Measurements from ENCODE around the gene LRRFIP1.
"Not testable (repeated sequence)": the region's sequence is repeated elsewhere in the genome, so short reads cannot be mapped to it uniquely, and the experiment has no call there.

LRRFIP1 gene

DNA sequence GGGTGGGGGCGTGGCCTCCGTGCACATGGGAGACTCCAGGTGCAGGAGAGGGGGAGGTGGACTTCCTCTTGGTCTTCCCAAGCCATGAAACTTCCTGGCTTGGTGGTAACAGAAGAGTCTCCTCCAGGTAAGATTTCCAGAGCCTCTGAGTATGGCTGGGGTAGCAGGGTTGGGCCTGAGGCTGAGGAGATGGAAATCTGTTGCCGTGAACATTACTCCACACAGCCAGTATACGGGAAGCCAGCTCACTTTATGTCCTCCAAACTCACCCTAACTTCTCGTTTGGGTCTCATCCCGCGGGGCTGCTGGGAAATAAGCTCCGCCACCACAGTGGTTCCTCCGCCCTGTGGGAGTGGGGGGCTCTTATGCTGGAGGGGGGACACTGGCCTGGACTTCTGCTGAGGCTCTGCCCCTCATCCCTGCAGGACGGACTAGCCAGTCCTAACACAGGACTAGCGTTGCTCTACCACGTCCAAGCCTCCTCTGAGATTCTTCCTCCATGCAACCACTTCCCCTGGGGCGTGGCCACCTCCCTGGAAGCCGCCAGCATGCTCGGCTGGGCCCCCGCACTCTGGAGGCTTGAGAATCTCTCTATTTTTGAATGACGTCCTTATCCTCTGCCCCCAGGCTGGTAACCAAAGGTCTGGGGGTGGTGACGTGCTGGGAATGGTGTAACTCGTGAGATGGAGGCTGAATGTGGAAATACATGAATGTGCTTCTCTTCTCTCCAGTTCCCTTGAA, 36.1 kb upstream of the LRRFIP1 start:
- Histone ChIP-seq H3K9me3 (ENCODE audit: control insufficient read depth, insufficient read depth, low read depth, low read length) (no peaks in the 10 kb centered on the region), H3K4me3 (ENCODE audit: low read depth, low read length) (peak overlapping the region; percentile 70), H3K27ac (ENCODE audit: low read depth, low read length) (peak overlapping the region; percentile 67), H3K9ac (ENCODE audit: low read length) (peak overlapping the region; percentile 86), H3K27me3 (ENCODE audit: control insufficient read depth, insufficient read depth, low read length) (no peaks in the 10 kb centered on the region), H3K36me3 (ENCODE audit: control insufficient read depth, insufficient read depth, low read length) (0 out of 2 replicates have a peak, but pooled peaks cover 4% of the 10 kb centered on the region), H3K4me1 (ENCODE audit: control insufficient read depth, insufficient read depth, low read length) (peaks cover 63% of the 10 kb centered on the region)

DNA sequence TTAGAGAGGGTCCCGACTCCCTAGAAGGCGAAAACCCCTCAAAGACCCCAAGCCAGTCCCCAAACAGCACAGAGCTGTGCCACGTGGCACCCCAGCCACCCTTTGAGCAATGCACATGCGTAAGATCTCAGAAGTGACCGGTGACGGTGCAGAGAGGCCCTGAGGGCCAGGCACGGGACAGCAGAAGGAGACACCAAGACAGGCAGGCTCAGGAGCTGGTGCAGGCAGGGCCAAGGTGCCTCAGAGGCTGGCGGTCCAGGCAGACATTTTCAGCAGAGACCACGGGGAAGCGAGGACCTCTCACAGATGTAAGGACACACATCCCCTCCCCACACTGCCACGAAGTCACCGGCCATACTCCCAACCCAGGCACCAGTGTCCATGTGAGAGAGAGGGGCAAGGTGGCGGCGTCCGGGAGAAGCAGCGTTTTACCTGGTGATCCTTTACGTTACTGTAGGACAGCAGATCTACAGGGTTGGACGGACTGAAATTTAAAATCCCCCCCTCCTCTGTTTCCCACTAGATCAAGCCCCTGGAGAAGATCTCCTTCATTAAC, 34.9 kb upstream of the LRRFIP1 start:
- Histone ChIP-seq H3K27me3 (ENCODE audit: control insufficient read depth, insufficient read depth, low read length) (no peaks in the 10 kb centered on the region), H3K27ac (ENCODE audit: low read depth, low read length) (no peak overlapping the region), H3K9me3 (ENCODE audit: control insufficient read depth, insufficient read depth, low read depth, low read length) (no peaks in the 10 kb centered on the region), H3K9ac (ENCODE audit: low read length) (peak overlapping the region; percentile 63), H3K36me3 (ENCODE audit: control insufficient read depth, insufficient read depth, low read length) (no peaks in the 10 kb centered on the region), H3K4me3 (ENCODE audit: low read depth, low read length) (no peak overlapping the region), H3K4me1 (ENCODE audit: control insufficient read depth, insufficient read depth, low read length) (peaks cover 66% of the 10 kb centered on the region)

DNA sequence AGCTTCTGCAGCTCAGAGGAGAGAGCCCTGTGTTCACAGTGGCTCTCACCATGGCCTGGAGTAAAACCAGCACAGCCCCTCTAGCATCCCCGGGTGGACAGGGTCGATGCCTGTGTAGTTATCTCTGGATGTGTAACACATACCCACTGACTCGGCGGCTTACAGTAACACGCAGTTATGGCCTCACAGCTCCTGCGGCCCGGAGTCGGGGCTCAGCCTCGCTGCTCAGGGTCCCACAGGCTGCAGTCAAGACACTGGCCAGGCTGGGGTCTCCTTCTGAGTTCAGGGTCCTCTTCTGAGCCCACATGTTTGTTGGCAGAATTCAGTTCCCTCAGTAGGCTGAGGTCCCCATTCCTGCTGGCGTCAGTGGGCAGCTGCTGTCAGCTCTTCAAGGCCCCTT, 34.4 kb upstream of the LRRFIP1 start:
- Histone ChIP-seq H3K36me3 (ENCODE audit: control insufficient read depth, insufficient read depth, low read length) (no peaks in the 10 kb centered on the region), H3K9me3 (ENCODE audit: control insufficient read depth, insufficient read depth, low read depth, low read length) (no peaks in the 10 kb centered on the region), H3K4me3 (ENCODE audit: low read depth, low read length) (no peak overlapping the region), H3K27me3 (ENCODE audit: control insufficient read depth, insufficient read depth, low read length) (no peaks in the 10 kb centered on the region), H3K9ac (ENCODE audit: low read length) (peak overlapping the region; percentile 63), H3K4me1 (ENCODE audit: control insufficient read depth, insufficient read depth, low read length) (peaks cover 69% of the 10 kb centered on the region), H3K27ac (ENCODE audit: low read depth, low read length) (no peak overlapping the region)

DNA sequence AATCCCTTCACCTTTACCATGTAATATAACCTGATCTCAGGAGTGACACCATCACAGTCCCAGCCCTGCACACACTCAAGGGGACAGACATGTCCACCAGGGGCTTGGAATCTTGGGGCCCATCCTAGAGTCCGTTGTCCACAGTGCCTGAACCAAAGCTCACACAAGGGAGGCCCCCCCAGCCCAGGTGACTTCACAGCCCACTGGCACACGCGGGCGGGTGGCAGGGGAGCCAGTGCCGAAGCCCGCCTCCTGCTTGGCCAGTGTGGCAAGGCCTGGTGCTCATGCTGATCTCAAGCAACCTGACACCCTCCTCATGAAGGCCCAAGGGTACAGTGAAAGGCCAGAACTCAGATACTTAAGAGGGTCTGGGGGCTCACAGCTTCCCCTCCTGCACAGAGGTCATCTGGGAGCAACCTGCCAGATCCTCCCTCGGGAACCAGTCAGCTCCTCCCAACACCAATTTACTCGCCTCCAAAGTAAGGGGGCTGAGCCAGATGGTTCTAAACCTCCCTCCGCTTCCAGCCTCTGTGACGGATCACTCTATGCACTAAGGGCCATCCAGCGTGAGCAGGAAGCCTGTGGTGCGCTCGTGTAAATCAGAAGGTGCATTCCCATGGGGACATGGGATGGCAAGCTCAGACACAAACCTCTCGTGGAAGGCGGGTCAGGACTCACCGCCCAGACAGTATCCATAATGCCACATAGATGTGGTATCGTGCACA, 33.6 kb upstream of the LRRFIP1 start:
- Histone ChIP-seq H3K9ac (ENCODE audit: low read length) (peak overlapping the region; percentile 63), H3K4me3 (ENCODE audit: low read depth, low read length) (peak overlapping the region; percentile 19; the same call in 1 of the 2 replicates), H3K4me1 (ENCODE audit: control insufficient read depth, insufficient read depth, low read length) (peaks cover 76% of the 10 kb centered on the region), H3K9me3 (ENCODE audit: control insufficient read depth, insufficient read depth, low read depth, low read length) (no peaks in the 10 kb centered on the region), H3K27ac (ENCODE audit: low read depth, low read length) (peak overlapping the region; percentile 72; the same call in 1 of the 2 replicates), H3K36me3 (ENCODE audit: control insufficient read depth, insufficient read depth, low read length) (no peaks in the 10 kb centered on the region), H3K27me3 (ENCODE audit: control insufficient read depth, insufficient read depth, low read length) (no peaks in the 10 kb centered on the region)

DNA sequence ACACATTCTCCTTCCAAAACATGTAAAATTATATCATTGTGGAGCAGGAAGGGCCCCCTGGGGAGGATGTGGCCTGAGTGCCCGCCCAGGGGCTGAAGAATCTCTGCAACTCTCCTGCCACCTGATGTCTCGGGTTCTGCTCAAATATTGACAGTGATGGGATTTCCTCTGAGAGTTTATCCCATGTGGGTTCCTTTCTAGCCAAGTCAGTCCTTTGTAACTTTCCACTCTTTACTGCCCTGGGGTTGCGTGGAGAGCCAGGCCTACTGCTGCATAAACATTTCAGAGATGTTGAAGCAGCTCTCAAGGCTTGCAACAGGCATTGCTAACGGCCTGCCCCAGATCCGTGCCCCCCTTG, 32.9 kb upstream of the LRRFIP1 start:
- Histone ChIP-seq H3K4me1 (ENCODE audit: control insufficient read depth, insufficient read depth, low read length) (peaks cover 83% of the 10 kb centered on the region), H3K9me3 (ENCODE audit: control insufficient read depth, insufficient read depth, low read depth, low read length) (no peaks in the 10 kb centered on the region), H3K27ac (ENCODE audit: low read depth, low read length) (peak overlapping the region; percentile 72; the same call in 1 of the 2 replicates), H3K36me3 (ENCODE audit: control insufficient read depth, insufficient read depth, low read length) (no peaks in the 10 kb centered on the region), H3K27me3 (ENCODE audit: control insufficient read depth, insufficient read depth, low read length) (no peaks in the 10 kb centered on the region), H3K9ac (ENCODE audit: low read length) (peak overlapping the region; percentile 63), H3K4me3 (ENCODE audit: low read depth, low read length) (peak overlapping the region; percentile 8; the same call in 1 of the 2 replicates)

DNA sequence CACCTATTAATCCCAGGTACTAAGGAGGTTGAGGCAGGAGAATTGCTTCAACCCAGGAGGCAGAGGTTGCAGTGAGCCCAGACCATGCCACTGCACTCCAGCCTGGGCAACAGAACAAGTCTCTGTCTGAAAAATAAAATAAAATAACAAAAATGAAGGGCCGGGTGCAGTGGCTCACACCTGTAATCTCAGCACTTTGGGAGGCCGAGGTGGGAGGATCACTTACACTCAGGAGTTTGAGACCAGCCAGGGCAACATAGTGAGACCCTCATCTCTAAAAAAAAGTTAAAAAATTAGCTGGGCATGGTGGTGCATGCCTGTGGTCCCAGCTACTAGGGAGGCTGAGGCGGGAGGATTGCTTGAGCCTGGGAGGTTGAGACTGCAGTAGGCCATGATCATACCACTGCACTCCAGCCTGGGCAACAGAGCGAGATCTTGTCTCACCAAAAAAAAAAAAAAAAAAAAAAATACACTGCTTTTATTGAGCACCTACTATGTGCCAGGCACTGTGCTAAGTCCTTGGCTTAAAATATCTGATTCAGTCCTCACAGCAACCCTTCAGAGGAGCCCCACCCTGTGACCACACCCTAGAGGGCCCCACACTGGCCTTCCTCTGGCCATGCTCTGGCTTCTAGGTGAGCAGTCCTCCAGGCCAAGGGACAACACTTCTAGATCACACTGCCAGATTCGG, 31.4 kb upstream of the LRRFIP1 start:
- H3K9me3 ChIP-seq (ENCODE audit: control insufficient read depth, insufficient read depth, low read depth, low read length); H3K27me3 ChIP-seq (ENCODE audit: control insufficient read depth, insufficient read depth, low read length); H3K27ac ChIP-seq (ENCODE audit: low read depth, low read length); H3K36me3 ChIP-seq (ENCODE audit: control insufficient read depth, insufficient read depth, low read length); H3K9ac ChIP-seq (ENCODE audit: low read length); H3K4me3 ChIP-seq (ENCODE audit: low read depth, low read length): not testable (repeated sequence)
- H3K4me1 ChIP-seq (ENCODE audit: control insufficient read depth, insufficient read depth, low read length), result peaks cover 88% of the 10 kb centered on the region

DNA sequence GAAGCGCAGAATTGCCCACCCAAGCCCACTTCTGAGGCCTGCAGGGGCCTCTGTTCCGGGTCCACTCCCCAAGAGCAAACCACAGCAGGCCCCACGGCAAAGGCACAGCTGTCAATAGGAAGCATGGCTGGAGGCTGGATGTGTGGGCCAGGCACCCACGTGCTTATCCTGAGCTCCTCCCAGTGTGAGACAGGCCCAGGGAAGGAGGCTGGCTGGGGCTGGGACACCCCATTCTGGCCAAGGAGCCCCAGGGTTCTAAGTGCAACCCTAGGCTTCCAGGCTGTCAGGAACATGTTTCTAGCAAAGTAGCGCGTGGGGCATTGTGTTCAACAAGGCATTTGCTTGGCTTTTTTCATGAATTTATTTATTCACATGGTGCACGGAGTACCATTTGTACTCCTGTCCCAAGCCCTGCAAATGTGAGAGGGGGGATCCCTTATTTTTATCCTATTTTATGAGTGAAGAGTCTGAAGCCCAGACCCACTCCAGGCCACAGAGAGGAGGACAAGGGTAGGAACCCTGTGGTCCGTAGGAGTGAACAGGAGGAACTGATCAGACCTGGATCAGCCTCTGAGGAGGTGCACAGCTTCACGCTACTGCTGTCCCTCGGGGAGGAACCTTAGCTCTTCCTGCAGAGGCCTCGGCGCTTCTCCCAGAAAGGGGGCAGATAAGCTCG, 30.7 kb upstream of the LRRFIP1 start:
- Histone ChIP-seq H3K9me3 (ENCODE audit: control insufficient read depth, insufficient read depth, low read depth, low read length) (no peaks in the 10 kb centered on the region), H3K27ac (ENCODE audit: low read depth, low read length) (no peak overlapping the region), H3K9ac (ENCODE audit: low read length) (no peak overlapping the region), H3K27me3 (ENCODE audit: control insufficient read depth, insufficient read depth, low read length) (no peaks in the 10 kb centered on the region), H3K4me3 (ENCODE audit: low read depth, low read length) (no peak overlapping the region), H3K36me3 (ENCODE audit: control insufficient read depth, insufficient read depth, low read length) (no peaks in the 10 kb centered on the region), H3K4me1 (ENCODE audit: control insufficient read depth, insufficient read depth, low read length) (peaks cover 88% of the 10 kb centered on the region)

DNA sequence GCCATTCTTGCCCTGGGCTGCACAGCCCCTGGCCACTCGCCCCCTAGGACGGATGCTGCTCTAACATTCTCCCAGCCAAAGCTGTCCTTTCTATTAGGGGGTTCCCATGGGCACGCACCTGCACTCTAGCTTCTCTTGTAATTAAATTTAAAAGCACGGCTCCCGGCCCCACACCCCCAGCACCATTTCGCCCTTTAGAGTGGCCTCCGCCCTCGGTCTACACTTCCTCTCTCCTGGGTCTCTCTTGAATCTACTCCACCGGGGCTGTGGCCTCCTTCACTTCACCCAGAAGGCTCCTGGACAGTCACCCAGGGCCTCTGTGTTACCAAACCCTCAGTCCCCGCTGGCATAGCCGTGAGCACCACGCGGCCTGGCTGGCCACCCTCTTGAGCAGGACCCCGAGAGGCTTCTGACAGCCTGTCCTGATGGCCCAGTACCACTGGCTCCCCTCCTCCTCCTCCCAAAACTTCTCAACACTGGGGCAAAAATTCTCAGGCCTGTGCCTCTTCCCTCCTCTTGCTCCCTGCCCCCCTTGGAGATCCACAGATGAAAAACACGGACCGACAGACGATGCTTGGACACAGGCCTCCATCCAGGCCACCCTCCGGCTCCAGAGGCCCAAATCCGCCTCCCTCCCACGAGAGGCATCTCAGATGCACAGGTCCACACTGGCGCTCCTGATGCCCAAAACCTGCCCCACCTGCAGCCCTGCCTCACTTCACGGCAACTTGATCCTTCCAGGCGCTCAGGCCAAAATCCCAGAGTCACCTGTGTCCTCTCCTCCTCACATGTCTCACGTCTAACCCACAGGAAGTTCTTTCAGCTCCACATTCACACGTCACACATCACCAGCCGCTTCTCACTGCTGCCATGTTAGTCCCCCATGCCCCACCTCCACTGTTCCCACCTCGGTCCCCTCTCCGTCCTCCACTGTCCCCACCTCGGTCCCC, 29.9 kb upstream of the LRRFIP1 start:
- no peak overlapping the region for H3K4me3 ChIP-seq (ENCODE audit: low read depth, low read length)
- no peaks in the 10 kb centered on the region for H3K9me3 ChIP-seq (ENCODE audit: control insufficient read depth, insufficient read depth, low read depth, low read length)
- H3K4me1 ChIP-seq (ENCODE audit: control insufficient read depth, insufficient read depth, low read length), result peaks cover 90% of the 10 kb centered on the region
- H3K36me3 ChIP-seq (ENCODE audit: control insufficient read depth, insufficient read depth, low read length), result no peaks in the 10 kb centered on the region
- H3K27me3 ChIP-seq (ENCODE audit: control insufficient read depth, insufficient read depth, low read length), result no peaks in the 10 kb centered on the region
- no peak overlapping the region for H3K27ac ChIP-seq (ENCODE audit: low read depth, low read length)
- H3K9ac ChIP-seq (ENCODE audit: low read length), result no peak overlapping the region

DNA sequence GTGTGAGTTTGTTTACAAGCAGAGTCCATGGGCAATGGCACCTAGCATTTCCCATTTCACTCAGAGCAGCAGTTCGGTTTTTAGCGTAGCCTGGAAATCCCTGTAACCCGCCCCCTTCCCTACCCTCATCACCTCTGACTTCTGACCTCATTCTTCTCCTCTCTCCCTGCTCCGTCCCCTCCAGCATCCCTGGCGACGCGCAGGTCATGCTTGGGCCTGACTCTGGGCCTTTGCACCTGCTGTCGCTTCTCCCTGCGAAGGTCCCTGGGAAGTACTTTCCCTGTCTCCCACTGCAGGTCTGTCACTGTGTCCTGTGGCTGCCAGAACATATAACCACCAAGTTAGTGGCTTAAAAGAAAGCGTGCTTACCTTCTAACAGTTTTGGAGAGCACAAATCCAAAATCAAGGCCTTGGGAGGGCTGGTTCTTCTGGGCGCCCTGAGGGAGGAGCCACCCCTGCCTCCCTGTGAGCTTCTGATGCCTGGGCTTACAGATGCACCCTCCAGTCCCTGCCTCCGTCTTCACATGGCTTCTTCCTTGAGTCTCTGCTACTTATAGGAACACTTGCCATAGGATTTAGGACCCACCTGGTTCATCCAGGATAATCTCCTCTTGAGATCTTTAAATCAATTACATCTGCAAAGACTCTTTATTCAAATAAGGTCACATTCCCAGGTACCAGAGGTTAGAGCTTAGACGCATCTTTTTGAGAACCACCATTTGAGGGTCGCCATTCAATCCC, 28.7 kb upstream of the LRRFIP1 start:
- Histone ChIP-seq H3K4me3 (ENCODE audit: low read depth, low read length) (no peak overlapping the region), H3K36me3 (ENCODE audit: control insufficient read depth, insufficient read depth, low read length) (no peaks in the 10 kb centered on the region), H3K9ac (ENCODE audit: low read length) (no peak overlapping the region), H3K27me3 (ENCODE audit: control insufficient read depth, insufficient read depth, low read length) (no peaks in the 10 kb centered on the region), H3K4me1 (ENCODE audit: control insufficient read depth, insufficient read depth, low read length) (peaks cover 90% of the 10 kb centered on the region), H3K9me3 (ENCODE audit: control insufficient read depth, insufficient read depth, low read depth, low read length) (no peaks in the 10 kb centered on the region), H3K27ac (ENCODE audit: low read depth, low read length) (no peak overlapping the region)

All from HUES6 (cell line).